ENCODE measurements around the gene PPP3CA.
A peak's percentile ranks its signal among the peaks of the same experiment; 100 is the strongest.

PPP3CA gene

DNA sequence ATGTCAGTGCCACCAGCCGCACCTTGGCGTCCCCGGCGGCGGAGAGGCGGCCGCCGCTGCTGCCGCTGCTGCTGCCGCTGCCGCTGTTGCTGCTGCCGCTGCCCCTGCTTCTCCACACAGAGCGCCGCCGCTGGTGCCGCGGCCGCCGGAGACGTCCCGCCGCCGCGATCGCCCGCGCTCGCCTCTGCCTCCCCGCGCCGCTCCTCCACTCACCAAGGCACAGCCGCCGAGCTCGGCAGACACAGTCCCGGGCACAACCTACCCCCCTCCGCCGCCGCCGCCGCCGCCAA is at the start of gene PPP3CA:
Gene PPP3CA, minus strand, starts transcription at position 260 of the 290 bp plus-strand sequence.
- TF ChIP-seq POLR2A (IDR thresholded peaks at IDR 0.05; ENCODE audit: low read depth, low read length), result peak; percentile 57
- DNase-seq (ENCODE audit: insufficient read length, low spot score), result no peak
- no peak for FAIRE-seq

DNA sequence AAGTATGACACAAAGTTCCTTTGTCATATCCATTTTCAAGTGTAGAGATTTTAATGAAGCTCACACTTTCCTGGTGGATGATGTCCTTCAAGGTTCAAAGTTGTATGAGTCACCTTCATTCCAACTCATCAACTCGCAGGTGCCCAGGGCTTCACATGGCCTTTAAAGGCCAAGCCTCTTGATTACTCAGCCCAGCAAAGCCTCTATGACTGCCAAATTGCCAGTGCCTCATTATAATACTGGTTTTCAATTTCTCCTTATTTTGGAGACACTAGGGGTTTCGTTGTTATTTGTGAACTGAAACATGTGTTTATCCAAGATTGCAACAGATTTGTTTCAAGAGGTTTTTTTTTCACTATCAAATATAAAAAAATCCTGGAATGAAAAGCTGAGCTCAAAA is 45.9 kb upstream of the PPP3CA start:
- FAIRE-seq (peak; percentile 92), DNase-seq (ENCODE audit: insufficient read length, low spot score) (peak; percentile 3)
- TF ChIP-seq POLR2A (IDR thresholded peaks at IDR 0.05; ENCODE audit: low read depth, low read length), result no peak

DNA sequence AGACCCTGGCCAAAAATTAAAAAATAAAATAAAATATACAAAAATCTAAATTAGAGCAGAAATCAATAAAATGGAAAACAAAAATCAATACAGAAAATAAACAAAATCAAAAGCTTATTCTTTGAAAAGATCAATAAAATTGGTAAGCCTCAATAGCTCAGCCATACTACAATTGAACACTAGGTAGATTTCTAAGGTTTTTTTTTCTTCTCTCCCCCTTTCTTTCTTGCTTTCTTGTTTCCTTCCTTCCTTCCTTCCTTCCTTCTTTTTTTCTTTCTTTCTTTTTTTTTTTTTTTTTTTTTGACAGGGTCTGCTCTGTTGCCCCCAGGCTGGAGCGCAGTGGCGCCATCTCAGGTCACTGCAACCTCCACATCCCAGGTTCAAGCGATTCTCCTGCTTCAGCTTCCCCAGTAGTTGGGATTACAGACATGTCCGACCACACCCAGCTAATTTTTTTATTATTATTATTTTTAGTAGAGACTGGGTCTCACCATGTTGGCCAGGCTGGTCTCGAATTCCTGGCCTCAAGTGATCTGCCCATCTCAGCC is 23.4 kb upstream of the PPP3CA start:
- no peak for TF ChIP-seq POLR2A (IDR thresholded peaks at IDR 0.05; ENCODE audit: low read depth, low read length)
- DNase-seq (ENCODE audit: insufficient read length, low spot score) (no peak), FAIRE-seq (no peak)

DNA sequence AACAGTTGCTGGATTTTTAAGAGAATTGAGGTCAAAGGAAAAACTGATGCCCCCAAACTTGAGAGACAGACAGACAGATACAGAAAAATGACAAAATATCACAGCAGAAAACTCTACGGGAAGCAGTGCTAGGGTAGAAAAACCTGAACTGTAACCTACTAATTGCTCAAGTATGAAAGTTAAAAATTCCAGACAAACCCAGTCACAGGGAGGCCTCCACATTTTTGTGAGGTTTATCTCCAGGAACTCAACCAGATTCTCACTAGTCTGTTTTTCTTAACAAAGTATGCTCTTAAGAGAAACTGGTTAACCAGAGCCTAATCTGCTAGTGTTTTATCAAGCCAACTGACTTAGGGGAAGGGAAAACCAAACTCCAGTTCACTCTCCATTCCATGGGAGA is 19.9 kb upstream of the PPP3CA start:
- FAIRE-seq (peak; percentile 62), DNase-seq (ENCODE audit: insufficient read length, low spot score) (no peak)
- no peak for TF ChIP-seq POLR2A (IDR thresholded peaks at IDR 0.05; ENCODE audit: low read depth, low read length)

DNA sequence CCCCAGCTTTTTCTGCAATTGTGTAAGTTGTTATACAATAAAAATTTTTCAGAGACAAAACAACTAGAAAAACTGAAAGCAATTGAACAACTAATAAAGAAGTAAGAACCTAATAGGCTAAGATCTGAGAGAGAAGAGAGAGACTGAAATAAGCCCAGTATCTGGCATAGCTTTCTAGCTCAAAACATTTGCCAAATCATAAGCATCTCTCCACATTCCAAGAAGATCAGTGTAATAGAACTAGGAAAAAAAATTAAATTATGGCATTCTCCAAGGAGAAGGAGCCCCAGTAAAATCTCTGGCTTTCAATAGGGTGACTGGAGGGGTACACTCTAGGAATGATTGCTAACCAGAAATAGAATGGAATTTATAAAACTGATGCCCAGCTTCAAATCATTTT is 19.0 kb upstream of the PPP3CA start:
- TF ChIP-seq POLR2A (IDR thresholded peaks at IDR 0.05; ENCODE audit: low read depth, low read length), result no peak
- DNase-seq (ENCODE audit: insufficient read length, low spot score) (no peak), FAIRE-seq (no peak)

DNA sequence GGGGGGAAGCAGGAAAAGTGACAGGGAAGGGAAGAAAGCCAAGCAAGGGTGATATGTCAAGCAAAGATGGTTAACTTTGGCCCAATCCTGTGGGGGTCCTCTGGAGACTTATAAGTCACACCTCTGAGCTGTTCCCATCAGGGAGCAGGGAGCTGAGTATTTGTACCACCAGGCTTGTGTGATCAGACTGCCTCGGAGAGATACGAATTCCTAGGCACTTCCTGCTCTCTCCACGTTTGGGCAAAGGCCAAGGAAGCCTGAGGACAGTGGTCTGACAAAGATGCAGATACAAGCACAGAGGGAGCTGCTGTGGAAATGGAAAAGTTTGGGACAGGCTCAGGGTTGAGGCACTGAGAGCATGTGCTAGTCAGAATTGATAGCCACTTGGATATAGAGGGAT is 10.4 kb upstream of the PPP3CA start:
- DNase-seq (ENCODE audit: insufficient read length, low spot score), result no peak
- peak; percentile 38 for FAIRE-seq

DNA sequence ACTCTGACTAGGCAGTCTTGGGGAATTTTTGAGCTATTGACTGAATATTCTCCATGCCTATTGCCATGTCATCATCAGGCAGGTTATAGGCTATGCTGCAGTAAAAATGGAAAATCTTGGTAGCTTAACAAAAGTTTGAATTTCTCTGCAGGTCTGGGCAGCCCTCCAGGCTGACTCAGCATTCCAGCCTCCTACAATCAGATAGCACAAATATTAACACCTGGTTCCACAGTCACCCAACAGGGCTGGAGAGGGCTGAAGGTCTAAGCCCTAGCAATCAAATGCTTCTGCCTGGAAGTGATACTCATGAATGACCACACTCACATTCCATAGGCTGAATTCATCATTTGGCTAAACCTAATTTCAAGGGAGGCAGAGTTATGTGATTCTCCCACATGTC is 9.6 kb upstream of the PPP3CA start:
- TF ChIP-seq POLR2A (IDR thresholded peaks at IDR 0.05; ENCODE audit: low read depth, low read length), result no peak
- FAIRE-seq (peak; percentile 97), DNase-seq (ENCODE audit: insufficient read length, low spot score) (peak; percentile 15)

More for the DNA sequence above, 10.4 kb upstream of the PPP3CA start:
- TF ChIP-seq POLR2A (IDR thresholded peaks at IDR 0.05; ENCODE audit: low read depth, low read length), result no peak

DNA sequence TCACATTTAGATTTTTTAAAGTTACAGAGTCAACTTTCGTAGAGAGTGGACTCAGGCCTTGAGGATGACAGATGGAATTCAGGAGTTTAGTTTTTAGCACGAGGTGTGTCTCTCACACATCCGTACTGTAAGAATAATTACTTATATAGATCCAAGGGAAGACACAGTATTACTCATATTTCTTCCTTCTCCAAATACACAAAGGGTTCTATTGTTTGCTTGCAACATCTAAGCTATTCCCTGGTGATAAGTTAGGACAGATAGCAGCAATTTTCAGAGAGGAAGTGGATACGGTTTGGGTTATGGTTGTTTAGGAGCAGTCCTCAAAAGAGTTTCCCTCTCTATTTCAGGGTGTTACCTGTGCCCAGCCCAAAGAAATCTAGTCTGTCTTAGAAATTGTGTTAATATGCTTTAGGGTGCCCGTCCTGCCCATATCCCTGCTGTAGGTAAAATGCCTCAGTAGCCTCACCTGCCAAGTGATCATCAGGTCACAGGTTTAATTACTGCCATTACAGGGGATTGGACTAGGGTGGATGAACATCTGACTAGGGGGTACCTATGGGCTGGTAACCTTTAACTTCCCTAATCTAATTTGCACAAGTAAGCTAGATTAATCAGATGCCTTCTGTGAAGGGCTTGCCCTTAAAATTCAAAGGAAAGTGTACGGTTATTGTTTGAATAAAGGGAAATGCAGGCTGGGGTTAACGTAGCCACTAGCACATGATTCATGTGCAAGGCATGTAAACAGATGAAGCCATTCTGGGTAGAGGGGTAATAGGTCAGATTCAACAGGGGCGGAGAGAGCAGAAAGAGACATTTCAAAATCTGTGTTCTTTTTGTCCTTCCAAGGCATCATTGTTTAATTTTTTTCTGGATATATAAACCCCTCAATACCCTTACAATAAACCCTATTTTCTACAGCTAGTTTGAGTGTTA is 8.7 kb upstream of the PPP3CA start:
- FAIRE-seq, result peak; percentile 91
- DNase-seq (ENCODE audit: insufficient read length, low spot score), result peak; percentile 11
- TF ChIP-seq POLR2A (IDR thresholded peaks at IDR 0.05; ENCODE audit: low read depth, low read length), result no peak

DNA sequence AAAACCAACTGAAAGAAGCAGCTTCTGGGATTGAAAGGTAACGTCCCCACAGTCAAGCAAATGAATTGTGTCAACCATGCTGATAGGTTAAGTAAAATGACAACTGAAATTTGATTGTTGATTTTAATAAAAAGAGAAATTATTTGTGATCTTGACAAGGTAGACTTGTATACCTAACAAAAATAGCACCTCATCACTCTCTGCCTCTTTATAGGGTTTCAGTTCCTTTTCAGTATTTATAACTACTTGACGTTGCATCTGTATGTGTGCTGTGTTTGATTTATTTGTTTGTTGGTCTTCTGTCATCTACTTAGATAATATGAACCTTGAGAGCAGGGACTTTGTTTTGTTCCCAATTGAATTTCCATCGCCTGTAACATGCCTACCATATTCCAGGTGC is 7.9 kb upstream of the PPP3CA start:
- DNase-seq (ENCODE audit: insufficient read length, low spot score) (no peak), FAIRE-seq (no peak)
- TF ChIP-seq POLR2A (IDR thresholded peaks at IDR 0.05; ENCODE audit: low read depth, low read length), result no peak

DNA sequence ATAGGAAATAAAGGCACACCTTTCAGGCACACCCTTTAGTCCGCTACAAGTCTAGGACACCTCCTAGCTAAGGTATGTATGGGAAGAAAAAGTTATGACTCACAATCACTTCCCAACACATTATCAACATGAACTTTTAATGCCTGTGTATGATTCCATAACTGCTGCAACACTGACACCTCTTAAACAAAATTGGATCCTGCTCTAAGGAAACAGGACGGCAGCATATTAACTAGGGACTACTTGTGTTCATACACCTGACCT is 2.4 kb upstream of the PPP3CA start:
- TF ChIP-seq POLR2A (IDR thresholded peaks at IDR 0.05; ENCODE audit: low read depth, low read length), result no peak
- DNase-seq (ENCODE audit: insufficient read length, low spot score), result no peak
- FAIRE-seq, result no peak

DNA sequence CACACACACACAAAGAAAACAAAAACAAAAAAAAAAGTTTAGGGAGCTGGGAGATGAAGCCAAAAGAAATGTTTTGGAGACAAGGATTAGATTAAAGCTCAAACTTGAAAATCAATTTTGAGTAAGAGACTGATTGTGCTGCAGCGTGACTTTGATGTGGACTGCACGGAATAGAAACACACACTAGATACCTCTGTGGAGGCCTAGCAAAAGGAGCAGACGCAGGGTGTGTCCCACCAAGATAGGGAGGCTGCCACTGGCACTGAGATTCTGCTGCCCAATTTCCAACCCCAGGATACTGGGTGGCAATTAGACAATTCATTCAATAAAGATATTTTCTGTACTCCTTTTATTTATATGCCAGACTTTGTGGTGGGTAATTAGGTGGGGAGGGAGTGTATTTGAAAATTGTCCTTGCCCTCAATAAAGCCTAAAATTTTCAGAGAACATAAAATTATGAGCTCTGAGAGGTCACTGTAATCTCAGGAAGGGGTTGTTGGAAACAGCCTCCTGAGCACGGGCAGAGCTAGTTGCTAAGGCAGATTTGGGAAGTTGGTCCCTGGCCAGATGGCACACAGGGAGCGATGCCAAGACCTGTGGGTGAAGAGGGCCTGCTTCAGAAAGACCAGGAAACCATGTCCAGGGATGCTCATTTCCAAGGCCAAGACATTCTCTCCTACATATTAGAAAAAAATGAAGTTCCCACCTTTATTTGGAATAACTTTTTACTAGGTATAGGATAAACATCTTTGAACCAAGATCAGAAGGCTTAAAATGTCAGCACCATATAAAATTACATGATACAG is 1.9 kb upstream of the PPP3CA start:
- no peak for TF ChIP-seq POLR2A (IDR thresholded peaks at IDR 0.05; ENCODE audit: low read depth, low read length)
- no peak for DNase-seq (ENCODE audit: insufficient read length, low spot score)
- no peak for FAIRE-seq

DNA sequence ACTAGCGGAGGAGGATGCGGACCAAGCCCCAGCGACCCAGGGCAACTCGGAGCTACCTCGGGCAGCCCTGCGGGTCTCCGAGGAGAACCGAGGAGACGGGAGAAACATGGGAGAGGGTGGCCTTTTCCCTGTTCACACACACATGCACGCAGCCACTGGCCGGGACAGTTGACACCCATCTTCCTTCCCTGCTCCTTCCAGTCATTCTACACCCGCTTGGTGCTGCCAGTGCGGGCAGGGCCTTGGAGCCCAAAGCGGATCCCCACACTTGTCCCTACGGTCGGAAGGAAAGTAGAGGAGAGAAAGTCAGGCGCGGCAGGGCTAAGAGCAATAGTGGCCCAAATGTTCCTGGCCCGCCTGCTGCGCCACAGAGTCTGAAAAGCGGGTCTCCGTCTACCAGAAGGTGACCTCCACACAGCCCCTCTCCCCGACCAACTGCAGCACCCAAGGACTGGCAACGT is 1.1 kb upstream of the PPP3CA start:
- no peak for DNase-seq (ENCODE audit: insufficient read length, low spot score)
- no peak for FAIRE-seq
- TF ChIP-seq POLR2A (IDR thresholded peaks at IDR 0.05; ENCODE audit: low read depth, low read length), result no peak

DNA sequence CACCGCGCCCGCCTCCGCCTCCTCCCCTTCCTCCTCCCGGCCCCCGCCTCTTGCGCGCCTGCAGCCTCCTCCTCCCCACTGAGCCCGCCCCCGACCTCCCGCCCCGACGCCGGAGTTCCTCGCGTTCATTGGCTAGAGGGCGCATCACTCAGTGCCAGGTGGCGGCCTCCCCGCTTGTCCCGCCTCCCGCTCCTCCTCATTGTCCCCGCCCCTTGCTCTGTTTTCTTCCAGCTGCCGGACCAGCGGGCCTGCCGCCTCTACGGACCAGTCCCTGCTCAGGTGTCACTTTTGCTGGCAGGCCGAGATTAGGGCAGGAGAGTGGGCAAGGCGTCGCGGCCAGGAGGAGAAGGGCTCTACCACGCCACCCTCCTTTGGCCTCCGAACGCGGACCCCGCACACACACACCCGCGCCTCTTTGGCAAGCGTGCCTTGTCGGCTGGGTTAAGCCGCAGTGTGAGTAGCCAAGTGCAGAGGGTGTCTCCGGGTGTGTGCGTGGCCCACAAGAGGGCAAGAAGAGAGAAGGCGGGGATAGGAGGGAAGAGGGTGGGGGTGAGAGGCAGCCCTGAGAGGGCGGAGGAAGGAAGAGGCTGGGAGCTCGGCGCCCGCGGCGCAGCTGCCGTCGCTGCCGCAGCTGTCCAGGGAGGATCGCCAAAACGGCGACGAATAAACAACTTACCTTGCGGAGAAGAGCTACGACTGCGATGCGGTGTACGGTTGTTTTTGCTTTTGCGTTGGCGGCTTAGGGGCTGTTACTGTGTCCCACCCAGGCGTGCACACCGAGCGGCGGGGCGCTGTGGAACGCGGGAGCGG is 436 bp upstream of the PPP3CA start:
- FAIRE-seq (no peak), DNase-seq (ENCODE audit: insufficient read length, low spot score) (peak; percentile 64)
- TF ChIP-seq POLR2A (IDR thresholded peaks at IDR 0.05; ENCODE audit: low read depth, low read length), result peak; percentile 67
